HG03045 (cell line): Measurements from ENCODE around the gene PREP.
"Not testable (repeated sequence)": the region's sequence is repeated elsewhere in the genome, so short reads cannot be mapped to it uniquely, and the experiment has no call there.

Experiments
- ATAC-seq: cut with Tn5 transposase; IDR thresholded peaks from one replicate; pipeline ENCODE4 v1.9.1; 2021; ENCODE audit warnings: mild to moderate bottlenecking, moderate library complexity; ENCODE audit not compliant: unreplicated experiment

The PREP gene

DNA sequence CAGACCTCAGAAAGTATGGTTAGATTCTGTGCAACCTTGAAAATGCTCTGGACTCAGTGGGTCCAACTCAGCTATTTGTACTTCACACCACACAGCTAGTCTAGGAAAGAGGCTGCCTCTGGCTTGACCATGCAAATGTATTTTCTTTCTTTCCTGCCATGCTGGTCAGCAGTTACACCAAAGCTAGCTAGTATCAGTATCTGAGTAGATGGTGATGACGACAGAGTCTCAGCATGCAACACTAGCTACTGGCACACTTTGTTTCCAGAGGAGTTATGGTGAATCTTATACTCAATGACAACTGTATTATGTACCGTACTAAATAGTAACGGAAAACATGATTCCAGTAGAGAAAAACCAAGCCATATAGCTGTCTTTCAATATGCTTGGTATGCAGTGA lies 126.5 kb downstream of the PREP start:
- ATAC-seq, result no peak

GRCh38 chr6:105275542-105275941 lies 127.3 kb downstream of the PREP start:
- no peak for ATAC-seq

- no peak for ATAC-seq
Observed at GRCh38 chr6:105274678-105275077, 128.2 kb downstream of the PREP start.

DNA sequence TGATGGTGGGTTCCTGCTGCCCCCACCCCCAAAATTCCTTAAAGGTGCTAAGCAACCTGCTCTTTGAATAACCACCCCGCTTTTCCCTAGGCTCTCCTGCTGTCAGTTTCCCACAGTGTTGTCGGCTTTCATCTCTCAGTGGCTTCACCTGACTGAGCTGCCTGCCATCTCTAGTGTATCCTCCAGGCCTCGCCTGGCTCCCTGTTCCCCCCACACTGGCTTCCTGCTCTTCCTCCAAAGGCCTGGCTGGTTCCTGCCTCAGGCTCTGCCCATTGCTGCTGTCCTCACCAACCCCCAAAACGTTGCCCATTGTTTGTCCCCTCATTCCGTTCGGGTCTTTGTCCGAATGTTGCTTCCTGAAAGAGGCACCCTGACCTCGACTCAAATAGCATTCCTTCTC lies 129.3 kb downstream of the PREP start:
- no peak for ATAC-seq

- ATAC-seq, result no peak
Observed at GRCh38 chr6:105272786-105273185, 130.1 kb downstream of the PREP start.

DNA sequence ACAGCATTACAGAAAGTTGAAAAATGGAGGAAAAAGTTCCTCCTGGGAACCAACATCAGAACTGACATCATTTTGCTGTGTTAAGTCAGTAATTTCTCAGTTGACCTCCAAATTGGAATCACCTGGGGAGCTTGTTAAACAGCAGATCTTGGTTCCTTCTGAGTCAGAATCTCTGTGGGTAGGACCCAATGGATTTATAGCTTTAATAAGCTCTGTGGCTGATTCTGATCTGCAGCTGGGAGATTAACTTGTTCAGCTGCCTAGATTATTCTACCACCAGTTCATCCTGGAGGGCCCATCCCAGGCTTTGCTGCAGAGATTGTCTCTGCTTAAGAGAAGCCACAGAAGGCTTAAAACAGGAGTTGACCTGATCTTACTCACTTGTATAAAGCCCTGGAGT lies 132.4 kb downstream of the PREP start:
- no peak for ATAC-seq

DNA sequence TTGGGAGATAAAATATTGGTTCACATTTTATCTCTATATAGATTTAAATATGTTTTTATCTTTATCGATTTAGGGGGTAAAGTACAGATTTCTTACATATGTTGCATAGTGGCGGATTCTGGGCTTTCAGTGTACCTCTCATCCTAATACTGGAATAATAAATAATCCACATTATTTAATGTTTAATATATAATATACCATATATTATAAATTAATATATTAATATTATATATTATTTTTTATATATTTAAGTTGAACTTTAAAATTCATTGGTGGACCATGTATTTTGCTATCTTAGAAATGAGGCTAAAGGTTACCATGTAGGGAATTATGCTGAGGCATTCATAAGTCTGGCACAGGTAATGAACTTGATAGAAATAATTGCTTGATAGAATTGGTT lies 133.5 kb downstream of the PREP start:
- no peak for ATAC-seq

- no peak for ATAC-seq
Observed at GRCh38 chr6:105263685-105264610, 138.9 kb downstream of the PREP start.

DNA sequence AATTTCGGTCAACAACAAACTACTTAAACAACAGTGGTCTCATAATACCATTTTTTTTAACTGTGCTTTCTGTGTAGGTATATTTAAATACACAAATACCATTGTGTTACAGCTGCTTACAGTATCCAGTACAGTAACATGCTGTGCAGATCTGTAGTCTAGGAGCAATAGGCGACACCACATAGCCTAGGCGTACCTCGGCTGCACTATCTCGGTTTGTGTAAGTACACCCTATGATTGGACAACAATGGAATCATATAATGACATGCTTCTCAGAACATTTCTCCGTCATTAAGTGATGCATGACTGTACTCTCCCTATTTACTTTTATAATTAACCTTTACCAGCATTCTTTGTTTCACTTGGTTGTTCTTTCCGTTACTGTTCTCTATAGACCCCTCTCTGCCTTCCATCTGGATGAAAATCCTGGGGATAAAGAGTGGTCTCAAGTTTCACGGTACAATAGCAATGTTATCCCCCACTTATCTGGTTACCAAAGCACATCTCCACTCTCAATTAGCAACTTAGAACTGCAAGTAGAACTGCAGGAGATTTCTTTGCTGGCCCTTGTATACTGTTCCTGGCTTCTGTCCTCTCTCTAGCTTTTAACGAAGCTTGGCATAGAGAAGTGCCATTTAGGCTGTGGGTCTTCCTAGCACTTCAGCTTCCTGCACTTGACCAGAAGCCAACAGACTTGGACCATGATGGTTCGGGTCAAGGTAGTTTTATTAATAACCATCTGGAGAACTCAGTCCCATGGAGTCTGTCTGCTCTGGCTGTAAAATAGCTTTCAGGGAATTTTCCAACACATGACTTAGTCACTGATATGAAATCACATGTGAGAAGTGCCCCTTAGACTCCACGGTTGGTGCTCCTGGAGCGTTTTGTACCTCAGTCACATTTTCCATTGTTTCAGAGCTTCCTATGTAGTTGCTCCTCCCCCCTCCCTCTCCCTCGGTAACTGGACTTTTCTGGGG lies 142.7 kb downstream of the PREP start:
- no peak for ATAC-seq

- no peak for ATAC-seq
Observed at GRCh38 chr6:105258816-105259215, 144.1 kb downstream of the PREP start.

GRCh38 chr6:105257340-105257739 lies 145.5 kb downstream of the PREP start:
- no peak for ATAC-seq

DNA sequence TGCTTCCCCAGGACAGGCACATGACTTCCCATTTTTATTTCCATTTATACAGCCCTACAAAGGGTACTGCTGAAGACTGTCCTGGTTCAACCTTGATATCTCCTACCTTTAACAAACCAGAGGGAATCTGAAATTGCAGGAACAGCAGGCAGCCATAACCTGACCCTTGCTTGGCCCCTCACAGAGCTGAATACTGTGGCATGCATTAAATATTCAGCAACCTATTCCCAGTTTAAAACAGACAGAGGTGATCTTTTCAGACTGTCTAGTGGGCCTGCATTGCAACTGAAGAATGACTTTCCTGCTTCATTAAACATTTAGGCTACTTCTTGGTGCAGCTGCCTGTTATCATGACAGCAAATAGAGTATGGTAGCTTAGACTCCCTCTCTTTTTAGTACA lies 146.3 kb downstream of the PREP start:
- no peak for ATAC-seq

DNA sequence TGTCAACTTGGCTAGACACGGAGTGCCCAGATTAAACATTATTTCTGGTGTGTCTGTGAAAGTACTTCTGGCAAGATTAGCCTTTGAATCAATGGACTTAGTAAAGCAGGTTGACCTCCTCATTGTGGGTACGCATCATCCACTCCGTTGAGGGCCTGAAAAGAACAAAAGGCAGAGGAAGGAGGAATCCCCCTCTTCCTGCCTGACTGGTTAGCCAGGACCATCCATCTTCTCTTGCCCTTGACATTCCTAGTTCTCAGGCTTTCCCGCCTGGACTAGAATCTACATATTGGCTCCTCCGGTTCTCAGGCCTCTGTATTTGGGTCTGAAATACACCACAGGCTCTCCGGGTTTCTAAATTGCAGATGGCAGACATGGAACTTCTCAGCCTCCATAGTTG lies 149.1 kb downstream of the PREP start:
- no peak for ATAC-seq

DNA sequence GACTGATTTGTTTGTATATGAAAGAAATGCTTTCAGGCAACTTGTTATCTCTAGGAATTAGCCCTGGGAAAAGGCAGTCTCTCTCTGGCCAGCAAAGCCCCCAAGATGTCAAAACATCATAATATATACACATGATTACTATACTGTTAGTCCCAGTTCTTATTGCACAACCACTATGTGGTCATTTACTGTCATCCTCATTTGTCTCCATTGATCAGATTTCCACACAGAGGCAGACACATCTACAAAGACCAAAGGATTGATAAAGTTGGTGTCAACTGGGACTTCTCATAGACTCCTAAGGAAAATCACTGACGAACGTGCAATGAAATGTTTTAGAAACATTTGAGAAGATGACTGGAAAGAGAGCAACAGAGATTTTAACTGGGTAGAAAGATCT lies 151.2 kb downstream of the PREP start:
- no peak for ATAC-seq

DNA sequence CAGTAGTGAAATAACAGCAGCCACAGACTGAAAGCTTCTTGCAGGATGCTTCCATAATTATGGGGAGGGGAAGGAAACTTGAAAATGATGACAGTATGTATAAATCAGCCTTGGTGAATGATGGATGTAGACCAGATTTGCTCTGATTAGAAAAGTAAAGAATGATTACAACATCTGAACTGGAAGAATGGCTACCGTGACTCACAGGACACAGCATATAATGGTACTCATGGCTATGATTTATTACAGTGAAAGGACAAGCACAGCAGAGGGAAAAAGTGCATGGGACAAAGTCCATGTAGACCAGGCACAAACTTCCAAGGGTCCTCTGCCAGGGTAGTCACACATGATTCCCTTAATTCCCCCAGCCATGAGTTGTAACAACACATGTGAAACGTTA lies 152.3 kb downstream of the PREP start:
- no peak for ATAC-seq

DNA sequence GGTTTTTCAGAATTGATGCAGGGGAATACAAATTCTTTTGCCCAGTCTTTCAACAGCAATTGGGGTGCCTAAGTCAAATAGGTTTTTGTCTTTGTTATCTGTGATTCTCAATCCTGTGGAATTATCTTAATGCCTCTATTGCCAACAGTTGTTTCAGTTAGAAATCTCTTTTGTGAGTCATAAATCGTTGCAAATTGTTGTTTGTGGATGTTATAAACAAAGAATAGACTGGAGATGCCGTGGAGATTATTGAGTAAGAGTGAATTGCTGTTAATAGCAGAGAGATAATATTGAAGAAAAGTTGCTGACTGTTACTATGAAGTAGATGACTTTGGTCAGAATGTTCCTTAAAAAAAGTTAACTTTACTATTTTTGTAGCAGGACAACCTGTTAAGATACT lies 159.4 kb downstream of the PREP start:
- ATAC-seq, result no peak

- no peak for ATAC-seq
Observed at GRCh38 chr6:105235155-105235554, 167.7 kb downstream of the PREP start.

GRCh38 chr6:105231771-105232170 lies 171.1 kb downstream of the PREP start:
- not testable (repeated sequence) for ATAC-seq
